NCI-H748 treated with DMSO at 0.1 percent for 48 hours (cell line): ENCODE results near the gene ANKRD12.
A peak's percentile ranks its signal among the peaks of the same experiment; 100 is the strongest.
"Not testable (repeated sequence)": the region's sequence is repeated elsewhere in the genome, so short reads cannot be mapped to it uniquely, and the experiment has no call there.

Experiments used
- DNase-seq: peaks from one replicate; lab custom pipeline; 2025; lab: John Stamatoyannopoulos, UW

The ANKRD12 gene

DNA sequence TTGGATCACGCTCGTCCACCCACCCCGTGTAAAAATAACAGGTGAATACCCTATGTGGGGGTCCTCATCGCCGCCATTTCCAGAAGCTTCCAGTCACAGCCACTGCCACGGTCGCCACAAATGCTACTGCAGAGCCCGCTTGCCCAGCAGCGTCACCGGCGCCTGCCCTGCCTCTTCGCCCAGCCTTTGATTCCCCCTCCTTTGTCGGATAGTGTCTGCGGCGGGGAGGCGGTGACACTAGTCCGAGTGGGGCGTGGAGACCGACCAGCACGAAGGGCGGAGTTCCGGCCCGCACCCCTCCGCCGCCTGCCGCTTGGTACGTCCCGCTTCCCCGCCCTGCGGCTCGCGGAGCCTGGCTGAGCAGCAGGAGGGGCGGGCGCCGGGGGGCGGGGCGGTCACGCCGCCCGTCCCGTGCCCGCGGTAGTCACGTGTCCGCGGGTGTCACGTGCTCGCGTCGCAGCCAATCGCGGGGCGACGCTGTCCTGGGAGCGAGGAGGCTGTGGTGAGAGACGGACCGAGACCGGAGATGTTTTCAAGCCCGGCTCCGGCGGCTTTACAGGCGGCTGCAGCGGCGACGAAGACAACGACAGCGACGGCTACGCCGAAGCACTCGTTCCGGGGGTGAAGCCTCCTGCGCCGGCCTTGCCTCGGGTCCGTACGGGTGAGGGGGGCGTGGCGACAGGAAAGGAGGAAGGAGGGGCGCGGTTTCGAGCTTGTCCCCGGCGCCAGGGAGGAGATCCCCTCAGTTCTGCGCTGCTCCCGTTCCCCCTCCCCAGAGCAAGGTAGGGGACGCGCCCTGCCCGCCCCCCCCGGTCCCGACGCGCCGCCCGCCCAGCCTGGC is at the start of gene ANKRD12:
Gene ANKRD12 (plus strand): TSS at position 467 of the 841 bp plus-strand sequence. CDS start 45,652 bp downstream, outside the sequence.
- DNase-seq = peak; percentile 85

GRCh38 chr18:9087144-9087543 is 49.4 kb upstream of the ANKRD12 start:
- no peak for DNase-seq

- no peak for DNase-seq
These were observed 48.3 kb upstream of the ANKRD12 start for GRCh38 chr18:9088252-9088651.

DNA sequence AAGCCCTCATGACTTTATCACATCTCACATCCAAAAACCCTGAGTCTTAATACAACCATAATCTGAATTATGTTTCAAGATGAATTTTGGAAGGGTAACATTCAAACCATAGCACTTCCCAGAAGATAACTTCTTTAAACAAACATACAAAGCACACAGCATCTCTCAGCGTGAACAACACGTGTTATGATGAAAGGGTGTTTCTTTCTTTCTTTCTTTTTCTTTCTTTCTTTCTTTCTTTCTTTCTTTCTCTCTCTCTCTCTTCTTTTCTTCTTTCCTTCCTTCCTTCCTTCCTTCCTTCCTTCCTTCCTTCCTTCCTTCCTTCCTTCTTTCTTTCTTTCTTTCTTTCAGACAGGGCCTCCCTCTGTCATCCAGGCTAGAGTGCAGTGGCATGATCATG is 47.9 kb upstream of the ANKRD12 start:
- not testable (repeated sequence) for DNase-seq

DNA sequence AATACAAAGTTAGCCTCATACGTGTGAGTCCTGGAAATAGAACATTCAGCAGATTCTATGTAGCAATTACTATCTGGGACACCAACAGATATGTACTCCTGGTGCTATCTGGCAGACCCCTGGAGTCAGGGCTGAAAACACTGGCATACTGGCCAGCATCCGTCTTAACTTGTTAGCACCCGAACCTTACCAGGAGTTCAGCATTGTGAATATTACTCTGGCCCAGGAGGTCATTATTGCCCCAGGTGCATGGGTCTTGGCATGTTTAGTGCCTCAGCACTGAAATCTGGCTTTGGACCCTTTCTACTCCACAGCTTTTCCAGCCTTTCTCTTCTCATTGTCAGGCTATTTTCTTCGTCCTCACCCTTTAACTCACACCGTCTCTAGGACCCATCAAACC is 46.0 kb upstream of the ANKRD12 start:
- no peak for DNase-seq

DNA sequence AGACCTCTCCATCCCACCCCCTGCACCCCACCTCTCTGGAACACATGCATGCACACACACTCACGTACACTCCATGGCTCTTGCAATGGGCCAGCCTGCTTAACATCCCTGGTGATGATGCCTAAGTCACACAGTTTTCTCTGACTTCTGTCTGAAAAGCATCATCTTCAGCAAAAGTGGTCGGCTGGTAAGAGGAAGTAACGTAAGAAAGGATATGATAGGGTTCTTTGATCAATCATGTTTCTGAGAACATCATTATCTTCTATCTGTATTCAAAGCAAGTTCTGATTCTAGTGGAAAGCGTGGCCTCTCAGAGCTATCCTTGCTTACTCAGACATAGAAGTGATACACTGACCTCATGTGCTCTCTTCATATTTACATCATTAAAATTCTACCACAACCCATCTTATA is 45.5 kb upstream of the ANKRD12 start:
- DNase-seq = no peak

DNA sequence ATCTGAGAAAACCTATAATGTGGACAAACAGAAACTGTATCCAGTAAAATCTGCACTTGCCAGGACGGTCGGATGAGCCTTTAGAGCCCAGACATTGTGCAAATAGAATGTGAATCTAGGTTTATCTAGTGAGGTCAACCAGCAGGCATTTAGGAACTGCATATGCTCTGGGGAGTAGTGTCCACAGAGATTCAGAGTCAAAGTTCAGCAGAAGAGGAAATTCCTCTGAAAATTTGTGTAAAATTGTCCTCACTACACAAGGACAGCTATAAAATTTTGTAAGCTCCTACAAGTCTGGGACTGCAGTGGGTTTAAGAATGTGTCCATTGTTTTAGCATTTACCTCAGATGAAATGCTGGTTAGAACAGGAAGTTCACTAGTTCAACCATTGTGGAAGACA is 43.9 kb upstream of the ANKRD12 start:
- DNase-seq = no peak

DNA sequence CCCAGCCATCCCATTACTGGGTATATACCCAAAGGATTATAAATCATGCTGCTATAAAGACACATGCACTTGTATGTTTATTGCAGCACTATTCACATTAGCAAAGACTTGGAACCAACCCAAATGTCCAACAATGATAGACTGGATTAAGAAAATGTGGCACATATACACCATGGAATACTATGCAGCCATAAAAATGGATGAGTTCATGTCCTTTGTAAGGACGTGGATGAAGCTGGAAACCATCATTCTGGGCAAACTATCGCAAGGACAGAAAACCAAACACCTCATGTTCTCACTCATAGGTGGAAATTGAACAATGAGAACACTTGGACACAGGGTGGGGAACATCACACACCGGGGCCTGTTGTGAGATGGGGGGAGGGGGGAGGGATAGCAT is 43.5 kb upstream of the ANKRD12 start:
- DNase-seq = not testable (repeated sequence)

GRCh38 chr18:9094307-9095226 is 42.0 kb upstream of the ANKRD12 start:
- DNase-seq = no peak

DNA sequence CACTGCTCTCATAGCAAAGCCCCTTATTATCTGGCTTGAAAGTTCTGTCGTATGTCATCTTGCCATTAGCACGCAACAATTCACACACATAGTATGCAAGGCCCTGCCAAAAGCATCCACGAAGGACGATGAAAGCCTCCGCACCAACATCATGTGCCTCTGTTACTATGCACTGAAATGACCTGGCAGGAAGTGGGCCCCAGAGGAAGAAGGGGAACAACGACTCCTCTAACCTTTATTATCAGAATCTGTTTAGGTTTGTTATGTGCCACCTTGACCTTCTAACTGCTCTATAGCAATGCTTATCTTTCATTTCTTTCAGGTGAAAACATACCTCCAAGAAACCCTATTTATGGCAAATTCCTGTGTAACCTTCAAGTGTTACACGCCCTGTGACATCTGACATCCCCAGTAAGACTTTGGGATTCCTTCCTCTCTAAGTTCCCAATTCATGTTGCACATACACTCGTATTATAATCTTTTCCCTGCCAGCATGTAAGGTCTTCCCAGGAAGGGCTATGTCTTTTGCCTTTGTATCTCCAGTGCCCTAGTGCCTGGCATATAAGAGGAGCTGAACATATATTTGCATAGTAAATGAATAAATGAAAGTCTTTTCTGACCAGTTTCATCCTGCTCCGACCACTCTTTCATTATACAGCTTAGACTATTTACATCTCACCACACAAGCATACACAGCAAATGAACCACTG is 41.1 kb upstream of the ANKRD12 start:
- DNase-seq = no peak

DNA sequence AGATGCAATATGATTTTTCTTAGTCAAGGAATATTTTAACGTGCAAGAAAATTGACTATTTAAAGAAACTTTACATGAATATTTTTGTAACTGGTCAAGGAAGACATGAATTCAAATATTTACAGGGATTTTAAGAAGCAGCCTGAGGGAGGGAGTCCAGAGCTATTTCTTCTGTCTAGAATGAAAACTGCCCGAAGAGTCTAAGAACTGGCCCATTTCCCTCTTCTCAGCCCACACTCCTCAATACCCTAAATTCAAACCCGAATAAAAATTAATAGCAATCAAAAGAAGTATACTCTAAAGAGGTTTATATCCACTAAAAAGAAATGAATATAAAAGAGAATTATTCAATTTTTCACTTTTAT is 40.6 kb upstream of the ANKRD12 start:
- DNase-seq = no peak

DNA sequence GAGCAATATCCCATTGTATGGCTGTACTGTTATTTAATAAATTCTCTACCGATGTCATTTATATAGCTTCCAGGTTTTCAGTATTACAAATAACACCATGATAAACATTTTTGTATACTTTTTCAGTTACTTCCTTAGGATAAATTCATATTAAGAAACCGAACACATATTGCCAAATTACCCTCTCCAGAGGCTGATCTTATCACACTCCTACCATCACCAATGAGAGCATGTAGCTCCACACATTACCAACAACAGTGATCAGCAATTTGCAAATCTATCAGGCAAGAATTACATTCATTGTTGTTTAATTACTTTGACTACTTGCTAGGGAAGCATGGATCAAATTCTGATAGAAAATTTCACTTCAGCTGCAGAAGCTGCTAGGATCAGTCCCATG is 39.9 kb upstream of the ANKRD12 start:
- no peak for DNase-seq

GRCh38 chr18:9097349-9097748 is 39.2 kb upstream of the ANKRD12 start:
- no peak for DNase-seq

- DNase-seq = no peak
These were observed 35.8 kb upstream of the ANKRD12 start for GRCh38 chr18:9100796-9101195.

- DNase-seq = peak; percentile 55
These were observed 34.7 kb upstream of the ANKRD12 start for GRCh38 chr18:9101730-9102507.

- DNase-seq = peak; percentile 84
These were observed 33.8 kb upstream of the ANKRD12 start, which contains the start of gene NDUFV2 for GRCh38 chr18:9102508-9103375. NDUFV2 (plus strand) TSS chr18:9102699; CDS start chr18:9102744, 45 bp downstream.

- DNase-seq = peak; percentile 57
These were observed 33.2 kb upstream of the ANKRD12 start for GRCh38 chr18:9103376-9103873.

- DNase-seq = no peak
These were observed 32.2 kb upstream of the ANKRD12 start for GRCh38 chr18:9104244-9104901.

- DNase-seq = no peak
These were observed 31.2 kb upstream of the ANKRD12 start for GRCh38 chr18:9105420-9105819.

GRCh38 chr18:9106094-9106493 is 30.5 kb upstream of the ANKRD12 start:
- DNase-seq = no peak
